Panc1 (cell line): ENCODE results near the gene BAD.

ENCODE experiments used
- CTCF ChIP-seq: fragments of 450-650 bp; IDR thresholded peaks from 2 replicates; pipeline ENCODE4 v1.5.1; 2017; ENCODE audit warnings: mild to moderate bottlenecking
- POLR2AphosphoS5 ChIP-seq: IDR thresholded peaks from 2 replicates; pipeline ENCODE4 v1.6.1; 2012; ENCODE audit warnings: mild to moderate bottlenecking, low read depth, low read length, moderate library complexity
- REST ChIP-seq, 2 experiments: IDR thresholded peaks; 2 replicates each; pipeline ENCODE4 v1.6.1; 2011 to 2012; ENCODE audit warnings: low read depth in 2 of 2, control low read depth in 1 of 2, low read length in 1 of 2, mild to moderate bottlenecking in 1 of 2, moderate library complexity in 1 of 2; ENCODE audit not compliant: insufficient read depth in 1 of 2
- SIN3A ChIP-seq: IDR thresholded peaks from 2 replicates; pipeline ENCODE4 v1.6.1; 2012; ENCODE audit warnings: low read depth, mild to moderate bottlenecking, low read length, moderate library complexity, borderline replicate concordance; ENCODE audit not compliant: insufficient read depth
- TCF7L2 ChIP-seq: IDR thresholded peaks from 2 replicates; pipeline ENCODE4 v1.6.1; 2011; ENCODE audit warnings: mild to moderate bottlenecking, low read depth, low read length, inconsistent platforms

GRCh38 chr11:64244107-64244506, 40.4 kb downstream of the BAD start:
- no peak for TF ChIP-seq CTCF
- TF ChIP-seq POLR2AphosphoS5: peak; percentile 60
- no peak for TF ChIP-seq SIN3A
- TF ChIP-seq REST (IDR thresholded peaks at IDR 0.05; ENCODE audit: insufficient read depth in 1 of 2, low read depth in 2 of 2, low read length in 1 of 2): no peak
- no peak for TF ChIP-seq TCF7L2
